Right ventricle myocardium superior (tissue), 1 donor: Measurements from ENCODE around the gene TDRD7. TPM values are rescaled to one million over a fixed set of nuclear protein-coding genes. Genes with fewer than 3 reads are reported as not detected.
"Not testable (repeated sequence)": the region's sequence is repeated elsewhere in the genome, so short reads cannot be mapped to it uniquely, and the experiment has no call there.

Experiments used
- ATAC-seq: fragments of 200-7000 bp; cut with Tn5 transposase; one replicate; pipeline ENCODE4 v1.9.1; 2020; ENCODE audit warnings: mild to moderate bottlenecking; ENCODE audit not compliant: poor library complexity
- DNase-seq: peaks from one replicate; pipeline ENCODE4 v3.0.0-alpha.2; 2020
- intact Hi-C: fragments of 100-400 bp; cut with DNase I; formaldehyde crosslinking; loops from one replicate; pipeline ENCODE4 v1.11.2; 2022
- total RNA-seq: library from RNA; stranded (reverse); fragmentation: NEBNext Ultra II Directional; extraction: Animal tissue kit (Norgen Biotek cat#: 25700); gene quantifications from one replicate; pipeline ENCODE4 v1.2.1, GENCODE V29; 2021
- donor health status: DM: no; HTN: yes; CAD: no; lungs with severe emphysema.

The TDRD7 gene
- total RNA-seq, 1 donor from 2014 or later: 7.9 TPM

GRCh38 chr9:97413462-97413861, 1.6 kb downstream of the TDRD7 start:
- ATAC-seq (no peak), DNase-seq (no peak)
- intact Hi-C loops: no loop called here

- intact Hi-C loops: no loop called here
- ATAC-seq (no peak), DNase-seq (no peak)
These were observed 3.2 kb downstream of the TDRD7 start for GRCh38 chr9:97415146-97415545.

- ATAC-seq (no peak), DNase-seq (no peak)
- intact Hi-C loops: no loop called here
These were observed 7.0 kb downstream of the TDRD7 start for GRCh38 chr9:97418880-97419279.

GRCh38 chr9:97419309-97419867, 7.5 kb downstream of the TDRD7 start:
- intact Hi-C loops: no loop called here
- DNase-seq: no peak
- ATAC-seq: no peak

- DNase-seq (no peak), ATAC-seq (no peak)
- intact Hi-C loops: no loop called here
These were observed 13.6 kb downstream of the TDRD7 start for GRCh38 chr9:97425336-97425972.

- ATAC-seq (no peak), DNase-seq (no peak)
- intact Hi-C loops: no loop called here
These were observed 14.1 kb downstream of the TDRD7 start for GRCh38 chr9:97425973-97426336.

- ATAC-seq (no peak), DNase-seq (no peak)
- intact Hi-C loops: no loop called here
These were observed 16.0 kb downstream of the TDRD7 start for GRCh38 chr9:97427885-97428284.

- intact Hi-C loops: no loop called here
- no peak for DNase-seq
These were observed 18.6 kb downstream of the TDRD7 start for GRCh38 chr9:97430316-97431043.

GRCh38 chr9:97431044-97431441, 19.1 kb downstream of the TDRD7 start:
- DNase-seq: no peak
- intact Hi-C loops: no loop called here
- ATAC-seq: no peak

More at GRCh38 chr9:97430316-97431043, 18.6 kb downstream of the TDRD7 start:
- ATAC-seq: no peak

GRCh38 chr9:97431549-97432143, 19.8 kb downstream of the TDRD7 start:
- DNase-seq (no peak), ATAC-seq (no peak)
- intact Hi-C loops: no loop called here

- intact Hi-C loops: no loop called here
- no peak for DNase-seq
- no peak for ATAC-seq
These were observed 25.2 kb downstream of the TDRD7 start for GRCh38 chr9:97437051-97437600.

- intact Hi-C loops: no loop called here
- no peak for ATAC-seq
These were observed 26.4 kb downstream of the TDRD7 start for GRCh38 chr9:97438257-97438656.

GRCh38 chr9:97438666-97439065, 26.8 kb downstream of the TDRD7 start:
- intact Hi-C loops: no loop called here
- ATAC-seq (no peak), DNase-seq (no peak)

More at GRCh38 chr9:97438257-97438656, 26.4 kb downstream of the TDRD7 start:
- DNase-seq: no peak

GRCh38 chr9:97440160-97440559, 28.3 kb downstream of the TDRD7 start:
- ATAC-seq (no peak), DNase-seq (no peak)
- intact Hi-C loops: no loop called here

- DNase-seq (no peak), ATAC-seq (no peak)
- intact Hi-C loops: no loop called here
These were observed 29.8 kb downstream of the TDRD7 start for GRCh38 chr9:97441729-97442128.

- DNase-seq (no peak), ATAC-seq (no peak)
- intact Hi-C loops: no loop called here
These were observed 33.3 kb downstream of the TDRD7 start for GRCh38 chr9:97445119-97445701.

GRCh38 chr9:97447001-97447400, 35.1 kb downstream of the TDRD7 start:
- intact Hi-C loops: no loop called here
- DNase-seq (no peak), ATAC-seq (no peak)

GRCh38 chr9:97453573-97453972, 41.7 kb downstream of the TDRD7 start:
- DNase-seq, intact Hi-C loops, ATAC-seq: not testable (repeated sequence)

GRCh38 chr9:97456841-97457240, 44.9 kb downstream of the TDRD7 start:
- ATAC-seq, intact Hi-C loops: not testable (repeated sequence)

More at GRCh38 chr9:97456841-97457240, 44.9 kb downstream of the TDRD7 start:
- not testable (repeated sequence) for DNase-seq
